LNCaP clone FGC (cell line): Measurements from ENCODE around the gene ST8SIA5.

Experiments
- DNase-seq: peaks from one replicate; pipeline ENCODE4 v3.0.0-alpha.2; 2011; ENCODE audit warnings: low read depth
- H3K4me3 ChIP-seq: 2 replicates; pipeline ENCODE4 v1.5.1; 2011; ENCODE audit warnings: mild to moderate bottlenecking, low read depth, low read length, control low read depth
- TF ChIP-seq, protein P1 (sequence below): IDR thresholded peaks from 2 replicates; pipeline ENCODE4 v1.5.1; 2012; ENCODE audit warnings: mild to moderate bottlenecking; ENCODE audit not compliant: control insufficient read depth, insufficient read depth; ENCODE audit errors: extremely low read depth

The ST8SIA5 gene

GRCh38 chr18:46688853-46689525 is 67.9 kb downstream of the ST8SIA5 start:
- TF ChIP-seq, protein P1, sequence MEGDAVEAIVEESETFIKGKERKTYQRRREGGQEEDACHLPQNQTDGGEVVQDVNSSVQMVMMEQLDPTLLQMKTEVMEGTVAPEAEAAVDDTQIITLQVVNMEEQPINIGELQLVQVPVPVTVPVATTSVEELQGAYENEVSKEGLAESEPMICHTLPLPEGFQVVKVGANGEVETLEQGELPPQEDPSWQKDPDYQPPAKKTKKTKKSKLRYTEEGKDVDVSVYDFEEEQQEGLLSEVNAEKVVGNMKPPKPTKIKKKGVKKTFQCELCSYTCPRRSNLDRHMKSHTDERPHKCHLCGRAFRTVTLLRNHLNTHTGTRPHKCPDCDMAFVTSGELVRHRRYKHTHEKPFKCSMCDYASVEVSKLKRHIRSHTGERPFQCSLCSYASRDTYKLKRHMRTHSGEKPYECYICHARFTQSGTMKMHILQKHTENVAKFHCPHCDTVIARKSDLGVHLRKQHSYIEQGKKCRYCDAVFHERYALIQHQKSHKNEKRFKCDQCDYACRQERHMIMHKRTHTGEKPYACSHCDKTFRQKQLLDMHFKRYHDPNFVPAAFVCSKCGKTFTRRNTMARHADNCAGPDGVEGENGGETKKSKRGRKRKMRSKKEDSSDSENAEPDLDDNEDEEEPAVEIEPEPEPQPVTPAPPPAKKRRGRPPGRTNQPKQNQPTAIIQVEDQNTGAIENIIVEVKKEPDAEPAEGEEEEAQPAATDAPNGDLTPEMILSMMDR: no peak
- H3K4me3 ChIP-seq: no peak overlapping the region

GRCh38 chr18:46686186-46686585 is 70.7 kb downstream of the ST8SIA5 start:
- TF ChIP-seq, protein P1: no peak
- H3K4me3 ChIP-seq: no peak overlapping the region
- DNase-seq: no peak

More at GRCh38 chr18:46688853-46689525, 67.9 kb downstream of the ST8SIA5 start:
- no peak for DNase-seq

GRCh38 chr18:46683252-46683651 is 73.6 kb downstream of the ST8SIA5 start:
- DNase-seq: no peak
- no peak overlapping the region for H3K4me3 ChIP-seq
- TF ChIP-seq, protein P1: no peak

DNA sequence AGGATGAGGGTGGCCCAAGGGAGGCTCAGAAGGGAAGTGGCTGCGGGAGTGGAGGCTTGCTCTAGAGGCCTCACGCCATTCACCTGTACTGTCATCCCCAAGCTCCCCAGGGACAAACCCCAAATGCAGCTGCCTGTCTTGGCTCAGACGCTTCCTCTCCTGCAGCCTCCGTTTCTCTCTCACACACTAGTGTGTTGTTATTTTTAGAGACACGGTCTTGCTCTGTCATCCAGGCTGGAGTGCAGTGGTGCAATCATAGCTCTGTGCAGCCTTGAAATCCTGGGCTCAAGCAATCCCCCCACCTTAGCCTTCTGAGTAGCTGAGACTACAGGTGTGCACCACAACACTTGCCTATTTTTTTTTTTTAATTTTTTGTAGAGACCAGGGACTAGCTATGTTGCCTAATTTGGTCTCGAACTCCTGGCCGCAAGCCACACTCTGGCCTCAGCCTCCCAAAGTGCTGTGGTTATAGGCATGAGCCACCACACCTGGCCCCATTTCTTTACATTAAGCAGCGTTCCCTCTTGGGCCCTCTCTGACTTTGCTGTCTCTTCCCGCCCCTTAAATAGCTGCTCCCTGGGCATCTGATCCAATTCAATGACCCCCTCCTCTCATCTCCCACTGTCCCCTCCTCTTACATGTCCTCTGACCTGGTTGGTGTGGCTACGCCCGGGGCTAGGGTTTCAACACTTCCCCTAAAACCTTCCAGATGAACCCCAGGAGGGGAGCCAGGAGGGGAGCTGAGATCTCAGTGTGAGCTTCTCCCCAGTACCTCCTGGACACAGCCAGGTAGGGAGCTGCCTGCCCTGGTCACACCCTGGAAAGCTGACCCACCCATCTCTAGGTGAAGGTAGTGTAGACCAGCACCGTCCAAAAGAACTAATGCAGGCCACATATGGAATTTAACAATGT is 75.8 kb downstream of the ST8SIA5 start:
- no peak overlapping the region for H3K4me3 ChIP-seq
- TF ChIP-seq, protein P1: no peak
- DNase-seq: no peak

GRCh38 chr18:46679846-46680598 is 76.8 kb downstream of the ST8SIA5 start:
- no peak overlapping the region for H3K4me3 ChIP-seq
- no peak for DNase-seq
- TF ChIP-seq, protein P1: no peak

- no peak for DNase-seq
- H3K4me3 ChIP-seq: no peak overlapping the region
- TF ChIP-seq, protein P1: no peak
Measured at GRCh38 chr18:46678785-46679399, 78.0 kb downstream of the ST8SIA5 start.
